Smooth muscle cell (in vitro differentiated cells): Measurements from ENCODE around the gene ST6GALNAC4. TPM values are rescaled to one million over a fixed set of nuclear protein-coding genes. Genes with fewer than 3 reads are reported as not detected.

Experiments used
- DNase-seq: peaks from one replicate; lab custom pipeline; 2025; ENCODE audit not compliant: unreplicated experiment; lab: John Stamatoyannopoulos, UW
- H2AFZ ChIP-seq: fragments of 200-600 bp; sonication (generic); 2 replicates; pipeline ENCODE4 v1.6.0; 2016; ENCODE audit warnings: antibody characterized with exemption, low read depth, mild to moderate bottlenecking
- H3F3A ChIP-seq: fragments of 200-600 bp; sonication (generic); 2 replicates; pipeline ENCODE4 v1.6.0; 2017; ENCODE audit warnings: antibody characterized with exemption, low read depth
- H3K27ac ChIP-seq: fragments of 200-600 bp; sonication (generic); 2 replicates; pipeline ENCODE4 v1.5.1; 2016; ENCODE audit warnings: low read depth, mild to moderate bottlenecking
- H3K27me3 ChIP-seq: fragments of 200-600 bp; sonication (generic); 2 replicates; pipeline ENCODE4 v1.6.1; 2016; ENCODE audit warnings: low read depth, mild to moderate bottlenecking
- H3K36me3 ChIP-seq: fragments of 200-600 bp; sonication (generic); 2 replicates; pipeline ENCODE4 v1.5.1; 2016; ENCODE audit warnings: low read depth
- H3K4me1 ChIP-seq: fragments of 200-600 bp; sonication (generic); 2 replicates; pipeline ENCODE4 v1.5.1; 2016; ENCODE audit warnings: low read depth
- H3K4me2 ChIP-seq: fragments of 200-600 bp; sonication (generic); 2 replicates; pipeline ENCODE4 v1.6.0; 2016; ENCODE audit warnings: mild to moderate bottlenecking
- H3K4me3 ChIP-seq: fragments of 200-600 bp; sonication (generic); 2 replicates; pipeline ENCODE4 v1.5.1; 2016; ENCODE audit warnings: mild to moderate bottlenecking
- H3K79me2 ChIP-seq: fragments of 200-600 bp; sonication (generic); 2 replicates; pipeline ENCODE4 v1.6.0; 2016; ENCODE audit warnings: low read depth, mild to moderate bottlenecking
- H3K9ac ChIP-seq: fragments of 200-600 bp; sonication (generic); 2 replicates; pipeline ENCODE4 v1.6.0; 2016; ENCODE audit warnings: low read depth
- H3K9me3 ChIP-seq: fragments of 200-600 bp; sonication (generic); replicated peaks from 2 replicates; pipeline ENCODE4 v1.5.1; 2016; ENCODE audit warnings: low read depth
- H4K20me1 ChIP-seq: fragments of 200-600 bp; sonication (generic); 2 replicates; pipeline ENCODE4 v1.6.0; 2016; ENCODE audit warnings: low read depth
- WGBS: methylation state at CpG from one replicate; pipeline ENCODE4 v1.1.7; 2016; ENCODE audit warnings: low lambda C conversion rate; 5-methylcytosine and 5-hydroxymethylcytosine counted together
- polyA plus RNA-seq: library from polyadenylated mRNA; unstranded; fragments of >200 nt; fragmentation: Nextera tagmentation; extraction: Ambion mirVana; gene quantifications from 2 replicates; pipeline ENCODE4 v1.2.1, GENCODE V29; 2016
- total RNA-seq: library from RNA; depleted of rRNA; stranded (reverse); fragments of >200 nt; gene quantifications from 2 replicates; pipeline ENCODE4 v1.2.3, GENCODE V29; 2014
- TF ChIP-seq, protein P1 (sequence below): fragments of 200-600 bp; sonication (generic); IDR thresholded peaks from 2 replicates; pipeline ENCODE4 v1.5.1; 2017; ENCODE audit warnings: borderline replicate concordance, mild to moderate bottlenecking, antibody characterized with exemption; ENCODE audit not compliant: insufficient read depth, poor library complexity, severe bottlenecking

ST6GALNAC4 gene
- total and polyA plus RNA-seq, 2 experiments from 2014 or later, result 12.1 to 22.5 TPM

DNA sequence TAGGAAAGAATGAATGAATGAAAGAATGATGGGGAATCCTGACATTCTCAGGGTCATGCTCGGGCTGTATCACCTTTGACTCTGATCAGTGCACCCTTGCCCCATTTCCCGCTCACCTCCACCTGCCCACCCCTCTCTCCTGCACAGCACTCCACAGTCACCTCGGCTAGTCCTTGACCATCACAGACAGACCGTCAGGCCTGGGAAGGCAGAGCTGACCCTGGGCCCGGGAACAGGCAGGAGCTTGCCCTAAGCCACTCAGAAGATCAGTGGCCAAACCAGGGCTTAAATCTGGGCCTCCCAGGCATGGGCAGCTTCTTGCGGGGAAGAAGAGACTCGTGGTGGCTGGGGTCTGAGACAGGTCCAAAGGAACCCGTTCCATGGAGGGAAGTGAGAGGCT is 21.0 kb downstream of the ST6GALNAC4 start:
- H3K36me3 ChIP-seq, result peaks cover 17% of the 10 kb centered on the region
- H3K4me1 ChIP-seq, result peaks cover 16% of the 10 kb centered on the region
- no peak overlapping the region for H3K4me2 ChIP-seq
- TF ChIP-seq, protein P1, sequence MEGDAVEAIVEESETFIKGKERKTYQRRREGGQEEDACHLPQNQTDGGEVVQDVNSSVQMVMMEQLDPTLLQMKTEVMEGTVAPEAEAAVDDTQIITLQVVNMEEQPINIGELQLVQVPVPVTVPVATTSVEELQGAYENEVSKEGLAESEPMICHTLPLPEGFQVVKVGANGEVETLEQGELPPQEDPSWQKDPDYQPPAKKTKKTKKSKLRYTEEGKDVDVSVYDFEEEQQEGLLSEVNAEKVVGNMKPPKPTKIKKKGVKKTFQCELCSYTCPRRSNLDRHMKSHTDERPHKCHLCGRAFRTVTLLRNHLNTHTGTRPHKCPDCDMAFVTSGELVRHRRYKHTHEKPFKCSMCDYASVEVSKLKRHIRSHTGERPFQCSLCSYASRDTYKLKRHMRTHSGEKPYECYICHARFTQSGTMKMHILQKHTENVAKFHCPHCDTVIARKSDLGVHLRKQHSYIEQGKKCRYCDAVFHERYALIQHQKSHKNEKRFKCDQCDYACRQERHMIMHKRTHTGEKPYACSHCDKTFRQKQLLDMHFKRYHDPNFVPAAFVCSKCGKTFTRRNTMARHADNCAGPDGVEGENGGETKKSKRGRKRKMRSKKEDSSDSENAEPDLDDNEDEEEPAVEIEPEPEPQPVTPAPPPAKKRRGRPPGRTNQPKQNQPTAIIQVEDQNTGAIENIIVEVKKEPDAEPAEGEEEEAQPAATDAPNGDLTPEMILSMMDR, result no peak
- H4K20me1 ChIP-seq, result peaks cover 31% of the 10 kb centered on the region
- H3K4me3 ChIP-seq, result no peak overlapping the region
- H3K27ac ChIP-seq, result no peak overlapping the region
- 100% methylated on average over 8 of the region's 8 CpGs for WGBS
- no peak for DNase-seq
- no peaks in the 10 kb centered on the region for H3K27me3 ChIP-seq
- peaks cover 5% of the 10 kb centered on the region for H3F3A ChIP-seq
- H2AFZ ChIP-seq, result no peak overlapping the region
- H3K9me3 ChIP-seq, result no peaks in the 10 kb centered on the region
- no peaks in the 10 kb centered on the region for H3K79me2 ChIP-seq
- H3K9ac ChIP-seq, result no peak overlapping the region

DNA sequence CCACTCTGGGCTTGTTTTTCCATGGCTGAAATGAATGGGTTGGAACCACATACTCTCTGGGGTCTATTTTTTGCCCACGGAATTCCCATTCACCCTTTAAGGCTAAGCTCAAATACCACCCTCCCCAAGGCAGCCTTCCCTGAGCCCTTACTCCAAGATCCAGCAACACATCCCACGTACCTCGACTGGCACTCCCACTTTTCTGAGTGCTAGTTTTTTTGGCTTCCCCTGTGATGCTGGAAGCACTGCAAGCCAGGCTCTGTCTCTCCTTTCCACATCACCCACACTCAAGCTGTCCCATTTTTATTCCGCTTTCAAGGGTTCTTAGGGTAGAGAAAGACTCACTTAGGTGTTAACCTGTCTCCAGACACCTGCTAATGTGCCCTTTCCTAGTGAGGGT is 23.4 kb downstream of the ST6GALNAC4 start:
- WGBS, result 96% methylated on average over 4 of the region's 4 CpGs
- no peaks in the 10 kb centered on the region for H3K27me3 ChIP-seq
- peaks cover 17% of the 10 kb centered on the region for H3K36me3 ChIP-seq
- H4K20me1 ChIP-seq, result peaks cover 41% of the 10 kb centered on the region
- H3K4me1 ChIP-seq, result peaks cover 11% of the 10 kb centered on the region
- DNase-seq, result no peak
- no peaks in the 10 kb centered on the region for H3K9me3 ChIP-seq
- H3K27ac ChIP-seq, result no peak overlapping the region
- no peak overlapping the region for H3K9ac ChIP-seq
- TF ChIP-seq, protein P1, result no peak
- no peaks in the 10 kb centered on the region for H3K79me2 ChIP-seq
- H3K4me3 ChIP-seq, result no peak overlapping the region
- peaks cover 5% of the 10 kb centered on the region for H3F3A ChIP-seq
- H3K4me2 ChIP-seq, result no peak overlapping the region
- H2AFZ ChIP-seq, result no peak overlapping the region

DNA sequence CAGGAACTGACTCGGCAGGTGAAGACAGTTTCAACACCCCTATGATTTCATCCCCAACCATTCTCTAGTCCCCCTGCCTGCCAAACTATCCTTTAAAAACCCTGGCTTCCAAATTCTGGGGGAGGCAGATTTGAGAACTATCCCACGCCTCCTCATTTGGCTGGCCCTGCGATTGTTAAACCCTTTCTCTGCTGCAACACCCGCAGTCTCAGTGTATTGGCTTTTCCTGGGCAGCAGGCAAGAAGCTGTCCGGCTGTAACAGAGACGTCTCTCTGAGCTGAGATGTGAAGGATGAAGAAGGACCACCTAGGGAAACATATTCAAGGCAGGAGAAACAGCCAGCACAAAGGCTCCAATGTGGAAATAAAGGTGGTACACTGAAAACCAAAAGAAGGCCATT is 24.0 kb downstream of the ST6GALNAC4 start:
- H2AFZ ChIP-seq, result no peak overlapping the region
- TF ChIP-seq, protein P1, result no peak
- H3K4me2 ChIP-seq, result no peak overlapping the region
- 95% methylated on average over 6 of the region's 6 CpGs for WGBS
- H3K36me3 ChIP-seq, result peaks cover 17% of the 10 kb centered on the region
- peaks cover 2% of the 10 kb centered on the region for H3F3A ChIP-seq
- H3K27me3 ChIP-seq, result no peaks in the 10 kb centered on the region
- H3K79me2 ChIP-seq, result no peaks in the 10 kb centered on the region
- no peaks in the 10 kb centered on the region for H3K9me3 ChIP-seq
- H3K27ac ChIP-seq, result no peak overlapping the region
- no peak overlapping the region for H3K4me3 ChIP-seq
- no peak overlapping the region for H3K9ac ChIP-seq
- H3K4me1 ChIP-seq, result peaks cover 10% of the 10 kb centered on the region
- peaks cover 38% of the 10 kb centered on the region for H4K20me1 ChIP-seq
- DNase-seq, result no peak

DNA sequence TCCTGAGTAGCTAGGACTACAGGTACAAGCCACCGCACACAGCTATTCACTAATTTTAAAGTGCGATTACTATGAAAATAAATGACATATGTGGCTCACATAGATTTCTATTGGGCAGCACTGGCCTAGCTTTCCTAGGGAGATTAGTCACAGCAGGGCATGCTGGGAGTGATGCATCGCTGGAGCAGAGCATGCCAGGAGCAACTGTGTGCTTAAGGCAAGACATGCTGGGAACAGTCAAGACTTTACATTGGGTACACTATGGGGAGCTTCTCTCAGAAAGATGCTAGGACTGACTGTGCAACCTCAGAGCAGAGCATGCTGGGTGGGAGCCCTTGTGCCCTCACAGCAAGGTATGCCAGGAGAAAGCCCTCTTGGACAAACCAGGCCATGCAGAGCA is 26.8 kb downstream of the ST6GALNAC4 start:
- Histone ChIP-seq H3K36me3 (peaks cover 12% of the 10 kb centered on the region), H3K4me3 (no peak overlapping the region), H3K27ac (no peak overlapping the region), H4K20me1 (peaks cover 16% of the 10 kb centered on the region), H3F3A (no peaks in the 10 kb centered on the region), H3K79me2 (no peaks in the 10 kb centered on the region), H3K4me2 (no peak overlapping the region), H3K4me1 (no peaks in the 10 kb centered on the region), H3K9ac (no peak overlapping the region), H2AFZ (no peak overlapping the region), H3K27me3 (no peaks in the 10 kb centered on the region), H3K9me3 (no peaks in the 10 kb centered on the region)
- TF ChIP-seq, protein P1, result no peak
- no peak for DNase-seq
- WGBS, result 94% methylated on average over 3 of the region's 3 CpGs
